A549 (cell line): Measurements from ENCODE around the gene MCM5. TPM values are rescaled to one million over a fixed set of nuclear protein-coding genes. Genes with fewer than 3 reads are reported as not detected.
A peak's percentile ranks its signal among the peaks of the same experiment; 100 is the strongest.
"Not testable (repeated sequence)": the region's sequence is repeated elsewhere in the genome, so short reads cannot be mapped to it uniquely, and the experiment has no call there.

ENCODE experiments used
- ATAC-seq, 2 experiments: fragments of 200-7000 bp in 1 of 2; fragments of >200 bp in 1 of 2; cut with Nextera tagmentation in 1 of 2; cut with Tn5 transposase in 1 of 2; 3 replicates each; pipeline versions ENCODE4 v1.8.0 to v1.9.1; 2018 to 2020; ENCODE audit warnings: mild to moderate bottlenecking in 1 of 2, moderate library complexity in 1 of 2
- CTCF ChIA-PET: fragments of 300-600 bp; sonication (Branson Sonifier 250); formaldehyde crosslinking; extraction: SDS; loops from one replicate; lab custom pipeline; 2021; ENCODE audit warnings: antibody characterized with exemption, inconsistent platforms; lab: Yijun Ruan, JAX
- POLR2A ChIA-PET: fragments of 350-600 bp; formaldehyde crosslinking; extraction: SDS; loops from one replicate; lab custom pipeline; 2021; ENCODE audit warnings: antibody characterized with exemption, inconsistent platforms; lab: Yijun Ruan, JAX
- DNase-seq, 2 experiments: peaks; one replicate each; pipeline versions ENCODE4 v3.0.0 to v3.0.0-alpha.2; 2011 to 2016; ENCODE audit warnings: low read depth in 1 of 2, low spot score in 1 of 2
- FAIRE-seq: peaks from 2 replicates; lab custom pipeline; 2011; peaks lifted over from hg19 to GRCh38; lab: Jason Lieb, UNC
- H3K27ac ChIP-seq, 2 experiments: fragments of >200 bp; sonication (Bioruptor Twin); formaldehyde crosslinking; 3 replicates each; pipeline ENCODE4 v1.5.1; 2016 to 2017
- H3K4me1 ChIP-seq: fragments of >200 bp; sonication (Bioruptor Twin); formaldehyde crosslinking; 3 replicates; pipeline ENCODE4 v1.6.1; 2016
- H3K4me2 ChIP-seq: fragments of >200 bp; sonication (Bioruptor Twin); formaldehyde crosslinking; 3 replicates; pipeline ENCODE4 v1.6.1; 2016
- H3K4me3 ChIP-seq: fragments of >200 bp; sonication (Bioruptor Twin); formaldehyde crosslinking; 3 replicates; pipeline ENCODE4 v1.5.1; 2016
- H3K9me3 ChIP-seq: fragments of >200 bp; sonication (Bioruptor Twin); formaldehyde crosslinking; 3 replicates; pipeline ENCODE4 v1.6.1; 2016
- CBX8 ChIP-seq: fragments of 200-600 bp; sonication (generic); IDR thresholded peaks from 2 replicates; pipeline ENCODE4 v1.6.1; 2016
- EHMT2 ChIP-seq: fragments of 200-600 bp; sonication (generic); IDR thresholded peaks from 2 replicates; pipeline ENCODE4 v1.6.1; 2016; ENCODE audit warnings: antibody characterized with exemption, low read depth, mild to moderate bottlenecking, moderate library complexity
- ELK1 ChIP-seq: fragments of 150-350 bp; IDR thresholded peaks from 2 replicates; pipeline ENCODE4 v1.6.1; 2014; ENCODE audit warnings: low read depth, mild to moderate bottlenecking, low read length
- ESRRA ChIP-seq: fragments of 150-350 bp; IDR thresholded peaks from 2 replicates; pipeline ENCODE4 v1.6.1; 2014; ENCODE audit warnings: mild to moderate bottlenecking, low read length, borderline replicate concordance
- FOSB ChIP-seq: fragments of 250-450 bp; sonication (Bioruptor Pico); IDR thresholded peaks from 2 replicates; pipeline ENCODE4 v1.5.0; 2020; ENCODE audit warnings: mild to moderate bottlenecking, moderate library complexity
- FOSL2 ChIP-seq, 2 experiments: fragments of 450-650 bp in 1 of 2; fragments of >200 bp in 1 of 2; sonication (Bioruptor Twin) in 1 of 2; formaldehyde crosslinking; IDR thresholded peaks; 2 replicates each; pipeline versions ENCODE4 v1.5.0 to v1.6.1; 2016 to 2020; ENCODE audit warnings: mild to moderate bottlenecking in 1 of 2, moderate library complexity in 1 of 2
- GATA3 ChIP-seq: IDR thresholded peaks from 2 replicates; pipeline ENCODE4 v1.6.1; 2012; ENCODE audit warnings: borderline replicate concordance
- POLR2AphosphoS2 ChIP-seq: conservative IDR thresholded peaks from 2 replicates; pipeline ENCODE4 v1.6.1; 2012; ENCODE audit warnings: low read length, improper control_type of control experiment, inconsistent platforms
- REST ChIP-seq: fragments of 200-600 bp; sonication (generic); IDR thresholded peaks from 2 replicates; pipeline ENCODE4 v1.6.1; 2016; ENCODE audit warnings: antibody characterized with exemption, mild to moderate bottlenecking, moderate library complexity
- SMC3 ChIP-seq: fragments of >200 bp; sonication (Bioruptor Twin); formaldehyde crosslinking; IDR thresholded peaks from 3 replicates; pipeline ENCODE4 v1.6.1; 2018; ENCODE audit warnings: inconsistent platforms
- USF2 ChIP-seq: fragments of 450-650 bp; IDR thresholded peaks from 2 replicates; pipeline ENCODE4 v1.6.1; 2014; ENCODE audit warnings: antibody characterized with exemption
- ZNF302 ChIP-seq: fragments of 250-450 bp; sonication (Bioruptor Pico); IDR thresholded peaks from 2 replicates; pipeline ENCODE4 v1.9.0; 2021; ENCODE audit warnings: inconsistent platforms, mild to moderate bottlenecking, moderate library complexity
- WGBS: methylation state at CpG from one replicate; pipeline ENCODE4 v1.1.6; 2017; ENCODE audit errors: missing lambda C conversion rate; 5-methylcytosine and 5-hydroxymethylcytosine counted together
- polyA plus RNA-seq, 4 experiments: library from polyadenylated mRNA; depleted of rRNA in 3 of 4; stranded (reverse); fragments of >200 nt; fragmentation: RNase III in 1 of 4; extraction: RNeasy Plus Mini Kit Qiagen cat#74134 plus additional on column Dnase treatment in 1 of 4; gene quantifications; 2 replicates in 3 of 4; 3 replicates in 1 of 4; pipeline ENCODE4 v1.2.3, GENCODE V29; 2011 to 2017
- TF ChIP-seq, protein P1 (sequence below): fragments of >200 bp; sonication (Bioruptor Twin); formaldehyde crosslinking; IDR thresholded peaks from 3 replicates; pipeline ENCODE4 v1.6.1; 2016

MCM5 gene
- polyA plus RNA-seq, 2 of the 4 experiments (the other 2 are of a cell fraction), result 50.2 to 94.4 TPM

GRCh38 chr22:35467681-35468434 lies 67.9 kb downstream of the MCM5 start:
- ATAC-seq, result peak; percentile 39 to 80; a peak in 4 of 6 replicates
- WGBS, result 66% methylated on average over 6 of the region's 11 CpGs
- Histone ChIP-seq H3K4me3 (no peak overlapping the region), H3K4me2 (0 out of 3 replicates have a peak overlapping the region, but pooled peaks have one; percentile 28), H3K9me3 (no peaks in the 10 kb centered on the region), H3K27ac (peak overlapping the region; percentile 43 to 83; a peak in 5 of 6 replicates), H3K4me1 (peaks cover 5% of the 10 kb centered on the region; the same call in 1 of the 3 replicates)
- no peak for FAIRE-seq
- DNase-seq, result peak in 1 of 2 experiments; percentile 29
- CTCF ChIA-PET, result interaction anchor here (1.3 kb wide), 1 partner anchor 116 kb away, joined by 3 read pairs; no protein-coding TSS in a partner anchor
- TF ChIP-seq CBX8 (no peak), FOSL2 (IDR thresholded peaks at IDR 0.05) (no peak), FOSL2 (CRISPR knock-in tag; IDR thresholded peaks at IDR 0.05) (no peak), EHMT2 (no peak), POLR2AphosphoS2 (no peak), ZNF302 (CRISPR knock-in tag) (no peak), REST (no peak), ELK1 (no peak), SMC3 (no peak), ESRRA (no peak), GATA3 (no peak)
- TF ChIP-seq, protein P1, sequence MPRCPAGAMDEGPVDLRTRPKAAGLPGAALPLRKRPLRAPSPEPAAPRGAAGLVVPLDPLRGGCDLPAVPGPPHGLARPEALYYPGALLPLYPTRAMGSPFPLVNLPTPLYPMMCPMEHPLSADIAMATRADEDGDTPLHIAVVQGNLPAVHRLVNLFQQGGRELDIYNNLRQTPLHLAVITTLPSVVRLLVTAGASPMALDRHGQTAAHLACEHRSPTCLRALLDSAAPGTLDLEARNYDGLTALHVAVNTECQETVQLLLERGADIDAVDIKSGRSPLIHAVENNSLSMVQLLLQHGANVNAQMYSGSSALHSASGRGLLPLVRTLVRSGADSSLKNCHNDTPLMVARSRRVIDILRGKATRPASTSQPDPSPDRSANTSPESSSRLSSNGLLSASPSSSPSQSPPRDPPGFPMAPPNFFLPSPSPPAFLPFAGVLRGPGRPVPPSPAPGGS, result no peak
- TF ChIP-seq, all 56 proteins: peak for 0
- POLR2A ChIA-PET, result no interaction called here

- CTCF ChIA-PET, result interaction anchor here (0.9 to 1.5 kb wide), 3 partner anchors 16 to 112 kb away, joined by 3 to 5 read pairs (median 4); no protein-coding TSS in a partner anchor
- DNase-seq (peak in 1 of 2 experiments; percentile 52), FAIRE-seq (no peak)
- no peaks in the 10 kb centered on the region for H3K9me3 ChIP-seq
- TF ChIP-seq USF2 (peak; percentile 47; the same call in 1 of the 2 replicates), FOSB (CRISPR knock-in tag) (no peak)
- TF ChIP-seq, all 56 proteins: peak for 1
- WGBS, result 78% methylated on average over 6 of the region's 6 CpGs
- POLR2A ChIA-PET, result no interaction called here
- Histone ChIP-seq H3K4me1 (peaks cover 5% of the 10 kb centered on the region; the same call in 1 of the 3 replicates), H3K4me3 (no peak overlapping the region), H3K4me2 (no peak overlapping the region), H3K27ac (no peak overlapping the region)
- peak in 1 of 2 experiments; percentile 58; a peak in 3 of 6 replicates for ATAC-seq
These were observed 71.0 kb downstream of the MCM5 start for GRCh38 chr22:35470903-35471321.

DNA sequence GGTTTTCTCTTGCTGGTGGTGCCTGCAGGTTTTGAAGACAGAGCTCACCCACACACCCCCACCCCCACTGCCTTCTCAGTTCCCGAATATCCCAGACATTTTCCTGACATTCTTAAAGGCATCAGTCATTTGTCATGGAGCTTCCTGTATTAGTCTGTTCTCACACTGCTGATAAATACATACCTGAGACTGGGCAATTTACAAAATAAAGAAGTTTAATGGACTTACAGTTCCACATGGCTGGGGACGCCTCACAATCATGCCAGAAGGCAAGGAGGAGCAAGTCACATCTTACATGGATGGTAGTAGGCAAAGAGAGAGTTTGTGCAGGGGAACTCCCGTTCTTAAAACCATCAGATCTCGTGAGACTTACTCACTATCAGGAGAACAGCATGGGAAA lies 71.6 kb downstream of the MCM5 start:
- H3K27ac ChIP-seq, FAIRE-seq, H3K9me3 ChIP-seq, DNase-seq, POLR2A ChIA-PET, H3K4me2 ChIP-seq, H3K4me3 ChIP-seq, H3K4me1 ChIP-seq: not testable (repeated sequence)
- peak in 1 of 2 experiments; percentile 20; a peak in 2 of 6 replicates for ATAC-seq
- WGBS, result 46% methylated on average over 4 of the region's 4 CpGs
- CTCF ChIA-PET, result interaction anchor here (1.1 to 1.5 kb wide), 2 partner anchors 41 to 111 kb away, joined by 4 to 5 read pairs; no protein-coding TSS in a partner anchor
